IPS-15b (cell line): ENCODE measurements around the gene RPE65.
"Not testable (repeated sequence)": the region's sequence is repeated elsewhere in the genome, so short reads cannot be mapped to it uniquely, and the experiment has no call there.

Experiments
- H3K27me3 ChIP-seq: one replicate; pipeline ENCODE4 v1.6.1; 2013; ENCODE audit warnings: low read length; ENCODE audit not compliant: control insufficient read depth, insufficient read depth
- H3K36me3 ChIP-seq: one replicate; pipeline ENCODE4 v1.6.1; 2013; ENCODE audit warnings: low read length; ENCODE audit not compliant: control insufficient read depth, insufficient read depth
- H3K4me1 ChIP-seq: one replicate; pipeline ENCODE4 v1.6.1; 2013; ENCODE audit warnings: mild to moderate bottlenecking, low read length; ENCODE audit not compliant: control insufficient read depth, insufficient read depth
- H3K4me3 ChIP-seq: one replicate; pipeline ENCODE4 v1.5.1; 2013; ENCODE audit warnings: low read depth, low read length
- H3K9ac ChIP-seq: one replicate; pipeline ENCODE4 v1.6.1; 2013; ENCODE audit warnings: low read depth, mild to moderate bottlenecking, low read length
- H3K9me3 ChIP-seq: one replicate; pipeline ENCODE4 v1.6.1; 2013; ENCODE audit warnings: mild to moderate bottlenecking, low read length; ENCODE audit not compliant: control insufficient read depth, insufficient read depth

Gene RPE65

GRCh38 chr1:68449901-68450300 is at the start of gene RPE65:
RPE65 (minus strand) TSS chr1:68449954; CDS start chr1:68449905, 49 bp downstream.
- no peaks in the 10 kb centered on the region for H3K36me3 ChIP-seq
- H3K4me1 ChIP-seq = peaks cover 3% of the 10 kb centered on the region
- H3K9ac ChIP-seq = no peak within 1 kb of the TSS
- H3K9me3 ChIP-seq = no peaks in the 10 kb centered on the region
- no peaks in the 10 kb centered on the region for H3K27me3 ChIP-seq
- no peak within 1 kb of the TSS for H3K4me3 ChIP-seq

DNA sequence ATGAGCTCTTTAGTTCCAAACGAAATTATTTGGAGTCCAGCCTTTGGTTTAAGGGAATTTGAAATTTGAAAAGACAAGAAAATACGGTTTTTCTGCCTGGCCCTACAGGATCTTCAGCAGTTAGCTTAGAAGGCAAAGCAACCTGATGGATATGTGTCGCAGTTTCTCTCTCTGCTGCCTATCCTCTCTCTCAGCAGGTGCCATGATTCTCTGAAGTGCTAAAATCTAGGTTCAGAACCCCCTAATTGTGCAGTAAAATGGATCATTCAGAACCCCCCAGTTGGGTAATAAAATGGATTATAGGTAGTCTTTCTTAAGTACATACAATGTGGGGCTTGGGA is 47.6 kb upstream of the RPE65 start:
- H3K9me3 ChIP-seq = no peaks in the 10 kb centered on the region
- peak overlapping the region; percentile 96 for H3K4me3 ChIP-seq
- peaks cover 2% of the 10 kb centered on the region for H3K27me3 ChIP-seq
- no peaks in the 10 kb centered on the region for H3K4me1 ChIP-seq
- H3K9ac ChIP-seq = no peak overlapping the region
- H3K36me3 ChIP-seq = no peaks in the 10 kb centered on the region

GRCh38 chr1:68496680-68497357 is 47.1 kb upstream of the RPE65 start, which contains the start of gene DEPDC1:
DEPDC1 (minus strand) TSS chr1:68497082; CDS start chr1:68496999, 83 bp downstream.
- H3K36me3 ChIP-seq = no peaks in the 10 kb centered on the region
- peak within 1 kb of the TSS; percentile 96 for H3K4me3 ChIP-seq
- no peaks in the 10 kb centered on the region for H3K9me3 ChIP-seq
- peaks cover 2% of the 10 kb centered on the region for H3K27me3 ChIP-seq
- H3K9ac ChIP-seq = peak within 1 kb of the TSS; percentile 84
- H3K4me1 ChIP-seq = no peaks in the 10 kb centered on the region

DNA sequence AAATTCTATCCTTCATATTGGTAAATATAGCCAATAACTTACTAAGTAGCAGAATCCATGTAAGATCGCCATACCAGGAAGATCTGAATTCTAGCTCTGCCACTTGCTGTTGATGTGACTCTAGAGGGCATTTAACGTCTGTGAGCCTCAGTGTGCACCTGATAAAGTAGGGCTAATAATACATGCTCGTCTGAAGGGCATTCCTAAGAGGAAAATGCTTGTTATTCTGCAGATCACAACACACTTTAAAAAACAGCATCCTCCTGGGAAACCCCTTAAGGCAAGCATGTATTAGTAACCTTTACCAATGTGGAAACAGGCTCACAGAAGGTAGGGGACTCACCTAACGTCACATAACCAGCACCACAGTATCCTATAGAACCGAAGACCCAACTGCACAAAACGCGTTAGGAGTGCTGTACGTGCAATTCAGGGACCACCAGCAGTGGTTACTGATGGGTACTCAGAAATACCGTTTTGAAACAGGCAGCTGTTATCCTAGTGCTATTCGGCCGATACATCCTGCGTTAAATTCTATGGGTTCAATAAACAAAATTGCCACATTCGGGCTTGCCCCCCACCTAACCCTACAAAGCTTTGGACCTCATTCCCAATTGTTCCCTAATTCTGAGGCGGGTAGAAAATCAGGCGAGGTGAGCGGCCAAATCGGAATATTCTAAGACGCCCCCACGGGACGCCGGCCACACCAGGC is 46.4 kb upstream of the RPE65 start:
- no peaks in the 10 kb centered on the region for H3K4me1 ChIP-seq
- peak overlapping the region; percentile 96 for H3K4me3 ChIP-seq
- H3K9ac ChIP-seq = peak overlapping the region; percentile 84
- H3K36me3 ChIP-seq = no peaks in the 10 kb centered on the region
- no peaks in the 10 kb centered on the region for H3K9me3 ChIP-seq
- peaks cover 2% of the 10 kb centered on the region for H3K27me3 ChIP-seq

- Histone ChIP-seq H3K4me3 (peak overlapping the region; percentile 96), H3K27me3 (peaks cover 2% of the 10 kb centered on the region), H3K4me1 (no peaks in the 10 kb centered on the region), H3K36me3 (no peaks in the 10 kb centered on the region), H3K9ac (no peak overlapping the region), H3K9me3 (no peaks in the 10 kb centered on the region)
Measured at GRCh38 chr1:68495532-68495931, 45.8 kb upstream of the RPE65 start.

DNA sequence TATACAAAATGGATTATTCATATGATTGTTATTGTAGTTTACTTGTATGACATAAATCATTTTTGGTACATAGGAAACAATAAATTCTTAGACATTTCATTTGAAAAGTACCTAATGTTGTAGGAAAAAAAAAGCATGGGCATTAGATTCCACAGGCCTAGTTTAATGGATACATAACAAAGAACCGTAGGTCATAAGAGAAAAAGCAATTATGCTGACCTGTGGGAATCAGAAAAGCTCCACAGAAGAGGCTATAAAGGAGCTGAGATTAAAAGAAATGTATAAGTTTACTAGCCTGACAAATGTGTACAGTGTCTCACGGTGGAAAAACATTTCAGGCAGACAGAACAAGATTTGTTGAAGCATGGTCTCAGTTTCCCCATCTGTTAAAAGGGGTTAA is 43.4 kb upstream of the RPE65 start:
- no peaks in the 10 kb centered on the region for H3K9me3 ChIP-seq
- peaks cover 4% of the 10 kb centered on the region for H3K36me3 ChIP-seq
- peaks cover 2% of the 10 kb centered on the region for H3K27me3 ChIP-seq
- no peaks in the 10 kb centered on the region for H3K4me1 ChIP-seq
- no peak overlapping the region for H3K4me3 ChIP-seq
- H3K9ac ChIP-seq = no peak overlapping the region

DNA sequence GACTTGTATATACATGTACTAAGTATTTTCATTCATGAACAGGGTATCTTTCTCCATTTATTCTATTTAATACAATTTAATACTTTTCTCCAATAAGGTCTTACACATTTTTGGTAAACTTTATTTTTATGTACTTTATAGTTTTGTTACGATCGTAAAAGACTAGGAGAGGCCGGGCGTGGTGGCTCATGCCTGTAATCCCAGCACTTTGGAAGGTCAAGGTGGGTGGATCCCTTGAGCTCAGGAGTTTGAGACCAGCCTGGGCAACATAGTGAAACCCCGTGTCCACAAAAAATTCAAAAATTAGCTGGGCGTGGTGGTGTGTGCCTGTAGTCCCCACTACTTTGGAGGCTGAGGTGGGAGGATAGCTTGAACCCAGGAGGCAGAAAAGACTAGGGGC is 42.5 kb upstream of the RPE65 start:
- not testable (repeated sequence) for H3K27me3 ChIP-seq, H3K4me3 ChIP-seq, H3K36me3 ChIP-seq, H3K9me3 ChIP-seq, H3K4me1 ChIP-seq, H3K9ac ChIP-seq

- Histone ChIP-seq H3K4me1 (no peaks in the 10 kb centered on the region), H3K9me3 (no peaks in the 10 kb centered on the region), H3K4me3 (no peak overlapping the region), H3K9ac (no peak overlapping the region), H3K27me3 (no peaks in the 10 kb centered on the region), H3K36me3 (peaks cover 4% of the 10 kb centered on the region)
Measured at GRCh38 chr1:68490046-68490651, 40.4 kb upstream of the RPE65 start.

DNA sequence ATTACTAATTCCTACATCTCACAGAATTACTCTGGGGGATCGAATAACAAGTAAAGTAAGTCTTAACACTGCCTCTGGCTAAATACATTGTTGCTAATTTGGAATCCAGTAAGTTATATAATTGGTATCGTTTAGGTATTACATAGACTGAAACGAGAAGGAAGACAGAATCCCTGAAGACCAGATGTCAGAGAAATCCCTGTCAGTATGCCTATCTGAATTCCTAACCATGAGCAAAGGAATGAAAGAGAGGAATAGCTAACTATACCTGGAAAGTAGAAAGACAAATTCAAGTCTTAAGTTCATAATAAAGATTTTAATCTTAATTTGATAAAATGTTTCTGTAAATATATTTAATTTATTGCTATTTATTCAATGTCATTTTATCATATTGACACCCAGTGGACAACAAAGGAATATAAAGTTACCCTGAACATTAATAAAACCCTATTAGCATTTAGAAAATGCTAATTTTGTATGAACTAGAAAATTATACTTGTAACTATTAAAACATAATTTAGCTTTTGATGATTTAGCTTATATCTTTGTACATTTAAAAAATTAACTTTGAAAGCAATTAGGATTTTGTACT is 35.8 kb upstream of the RPE65 start:
- H3K4me1 ChIP-seq = no peaks in the 10 kb centered on the region
- H3K9me3 ChIP-seq = no peaks in the 10 kb centered on the region
- no peak overlapping the region for H3K4me3 ChIP-seq
- H3K9ac ChIP-seq = no peak overlapping the region
- H3K36me3 ChIP-seq = peaks cover 4% of the 10 kb centered on the region
- no peaks in the 10 kb centered on the region for H3K27me3 ChIP-seq

- Histone ChIP-seq H3K27me3 (no peaks in the 10 kb centered on the region), H3K9me3 (no peaks in the 10 kb centered on the region), H3K36me3 (no peaks in the 10 kb centered on the region)
Measured at GRCh38 chr1:68484618-68485017, 34.9 kb upstream of the RPE65 start.

DNA sequence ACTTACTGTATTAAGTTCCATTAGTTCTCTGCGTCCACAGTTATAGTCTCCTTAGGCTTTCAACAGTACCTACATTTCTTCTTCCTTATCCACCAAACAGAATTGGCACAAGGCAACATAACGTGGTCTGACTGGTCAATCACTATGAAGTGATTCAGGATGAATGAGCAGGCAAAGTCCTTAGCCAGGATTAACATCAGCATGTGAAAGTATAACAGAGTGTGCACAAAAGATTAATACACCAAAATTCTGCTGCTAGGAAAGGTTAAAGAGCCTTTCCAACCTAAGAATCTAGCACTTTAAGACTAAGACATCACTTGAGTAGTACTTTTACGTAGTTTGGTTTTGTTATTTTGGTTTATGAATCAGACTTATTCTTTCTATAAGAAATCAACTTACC is 31.3 kb upstream of the RPE65 start:
- Histone ChIP-seq H3K27me3 (no peaks in the 10 kb centered on the region), H3K4me3 (no peak overlapping the region), H3K36me3 (peaks cover 3% of the 10 kb centered on the region), H3K9me3 (no peaks in the 10 kb centered on the region), H3K4me1 (no peaks in the 10 kb centered on the region), H3K9ac (no peak overlapping the region)

More at GRCh38 chr1:68484618-68485017, 34.9 kb upstream of the RPE65 start:
- H3K4me1 ChIP-seq = no peaks in the 10 kb centered on the region
- no peak overlapping the region for H3K9ac ChIP-seq
- no peak overlapping the region for H3K4me3 ChIP-seq
